Activated naive CD4-positive, alpha-beta T cell treated with anti-CD3 and anti-CD28 coated beads, Interleukin-2, amount 50 U/mL, for 24 hours (primary cell): ENCODE data around the gene KCND3.
"Not testable (repeated sequence)": the region's sequence is repeated elsewhere in the genome, so short reads cannot be mapped to it uniquely, and the experiment has no call there.

Experiments used
- H3K27ac Mint-ChIP-seq: one replicate; pipeline ENCODE4 v1.8.0; 2021; ENCODE audit warnings: mild to moderate bottlenecking, mixed read lengths
- H3K27me3 Mint-ChIP-seq: one replicate; pipeline ENCODE4 v1.8.0; 2021; ENCODE audit warnings: mixed read lengths
- H3K36me3 Mint-ChIP-seq: one replicate; pipeline ENCODE4 v1.8.0; 2021; ENCODE audit warnings: mixed read lengths
- H3K4me1 Mint-ChIP-seq: one replicate; pipeline ENCODE4 v1.8.0; 2021; ENCODE audit warnings: mixed read lengths
- H3K4me3 Mint-ChIP-seq: one replicate; pipeline ENCODE4 v1.8.0; 2021; ENCODE audit warnings: mild to moderate bottlenecking, mixed read lengths
- H3K9me3 Mint-ChIP-seq: one replicate; pipeline ENCODE4 v1.8.0; 2021; ENCODE audit warnings: mixed read lengths

Gene KCND3

DNA sequence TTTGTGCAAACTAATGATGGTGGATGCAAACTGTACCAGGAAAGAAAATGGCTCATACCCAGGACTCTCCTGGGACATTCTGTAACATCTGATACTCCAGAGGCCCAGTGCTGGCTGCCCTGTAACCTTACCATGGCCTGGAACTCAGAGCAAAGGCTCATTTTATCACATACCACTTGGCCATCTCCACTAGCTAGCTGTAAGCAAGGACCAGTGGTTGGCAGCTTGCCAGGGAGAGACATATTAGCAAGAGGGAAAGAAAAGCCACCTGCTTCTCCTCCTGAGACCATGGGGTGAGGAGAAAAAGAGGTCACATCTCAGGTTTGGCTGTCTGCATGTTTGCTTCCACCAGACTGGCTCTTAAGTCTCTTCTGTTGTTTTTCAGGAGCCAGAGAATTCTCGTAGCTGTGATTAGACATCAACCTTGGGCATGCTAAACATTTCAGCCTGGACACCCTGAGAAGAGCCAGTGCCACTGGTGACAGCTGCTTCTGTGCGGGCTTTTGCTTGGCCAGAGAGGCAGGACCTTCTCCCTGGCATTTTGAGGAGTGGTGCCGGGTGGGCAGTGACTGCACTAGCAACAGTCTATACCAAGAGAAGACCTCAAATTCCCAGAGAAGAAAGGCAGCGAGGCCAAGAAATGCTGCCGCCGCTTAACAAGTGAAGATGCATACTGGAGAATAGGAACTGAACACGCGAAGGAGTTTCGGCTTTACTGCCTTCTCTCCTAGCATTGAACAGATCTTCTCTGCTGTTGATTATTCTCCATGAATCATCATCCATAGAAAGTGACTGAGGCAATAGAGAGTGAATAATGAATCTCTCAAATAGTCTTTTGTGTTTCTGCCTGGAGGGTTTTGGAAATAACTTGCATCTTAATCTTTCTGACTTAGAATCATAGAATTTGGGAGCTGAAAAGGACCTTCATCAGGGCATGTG, 243.5 kb downstream of the KCND3 start:
- Mint-ChIP-seq H3K9me3 (no peaks in the 10 kb centered on the region), H3K4me1 (peaks cover 2% of the 10 kb centered on the region), H3K27me3 (peaks cover 3% of the 10 kb centered on the region), H3K27ac (no peak overlapping the region), H3K4me3 (no peak overlapping the region), H3K36me3 (no peaks in the 10 kb centered on the region)

DNA sequence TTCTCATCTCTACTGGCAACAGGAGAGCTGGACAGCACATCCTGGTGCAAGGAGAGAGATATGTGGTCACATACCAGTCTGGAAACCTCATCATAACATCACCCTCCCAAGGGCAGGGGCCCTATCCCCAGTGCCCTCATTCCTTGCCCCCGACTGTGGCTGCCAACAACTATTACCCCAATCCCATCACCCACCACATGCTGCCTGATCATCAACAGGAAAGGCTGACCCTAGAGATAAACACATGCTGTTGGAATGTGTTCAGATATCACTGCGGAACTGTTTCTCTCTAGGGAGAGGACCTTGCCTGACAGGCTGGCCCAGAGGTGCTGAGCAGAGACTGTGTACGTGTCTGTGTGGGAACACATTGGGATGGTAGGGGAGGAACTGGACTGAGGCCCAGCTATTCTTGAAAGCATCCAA, 245.8 kb downstream of the KCND3 start:
- Mint-ChIP-seq H3K36me3 (no peaks in the 10 kb centered on the region), H3K4me3 (no peak overlapping the region), H3K27ac (no peak overlapping the region), H3K27me3 (peaks cover 11% of the 10 kb centered on the region), H3K4me1 (peaks cover 14% of the 10 kb centered on the region), H3K9me3 (no peaks in the 10 kb centered on the region)

DNA sequence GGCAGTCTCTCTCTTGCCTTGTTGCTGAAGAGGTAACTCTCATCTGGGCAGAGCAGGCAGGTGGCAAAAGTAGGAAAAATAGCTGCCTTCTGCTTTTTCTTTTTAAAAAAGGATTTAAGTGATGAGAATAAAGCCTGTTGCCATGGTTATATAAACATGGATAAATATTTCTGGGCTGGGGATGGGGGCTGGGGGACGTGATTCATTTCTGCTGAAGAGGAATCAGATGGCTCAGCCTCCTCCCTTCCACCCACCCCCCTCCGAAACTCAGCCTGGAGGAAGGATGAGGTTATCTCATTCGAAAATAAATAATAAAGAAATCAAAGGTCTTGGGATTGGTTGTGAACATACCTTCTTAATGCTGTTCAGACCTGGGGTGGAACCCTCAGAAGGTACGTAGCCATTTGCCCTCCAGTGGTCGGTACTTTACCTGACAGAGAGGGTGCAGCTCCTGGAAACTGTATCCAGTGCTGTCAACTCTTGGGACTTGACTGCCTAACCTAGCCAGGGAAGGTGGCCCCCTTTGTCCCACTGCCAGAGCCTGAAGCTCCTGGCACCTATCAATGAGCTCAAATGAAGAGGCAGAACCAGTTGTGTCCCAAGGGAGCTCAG, 246.4 kb downstream of the KCND3 start:
- Mint-ChIP-seq H3K9me3 (no peaks in the 10 kb centered on the region), H3K27me3 (peaks cover 13% of the 10 kb centered on the region), H3K27ac (no peak overlapping the region), H3K4me3 (no peak overlapping the region), H3K4me1 (peaks cover 17% of the 10 kb centered on the region), H3K36me3 (no peaks in the 10 kb centered on the region)

DNA sequence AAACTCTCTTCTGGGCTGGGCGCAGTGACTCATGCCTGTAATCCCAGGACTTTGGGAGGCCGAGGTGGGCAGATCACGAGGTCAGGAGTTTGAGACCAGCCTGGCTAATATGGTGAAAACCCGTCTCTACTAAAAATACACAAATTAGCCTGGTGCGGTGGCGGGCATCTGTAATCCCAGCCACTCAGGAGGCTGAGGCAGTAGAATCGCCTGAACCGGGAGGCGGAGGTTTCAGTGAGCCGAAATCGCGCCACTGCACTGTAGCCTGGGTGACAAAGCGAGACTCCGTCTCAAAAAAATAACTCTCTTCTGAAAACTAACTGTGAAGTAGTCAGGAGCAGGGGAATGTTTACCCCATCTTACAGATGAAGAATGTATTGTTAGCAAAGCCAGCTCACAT, 247.2 kb downstream of the KCND3 start:
- not testable (repeated sequence) for H3K4me3 Mint-ChIP-seq, H3K27ac Mint-ChIP-seq, H3K9me3 Mint-ChIP-seq, H3K36me3 Mint-ChIP-seq
- Mint-ChIP-seq H3K27me3 (peaks cover 20% of the 10 kb centered on the region), H3K4me1 (peaks cover 24% of the 10 kb centered on the region)

DNA sequence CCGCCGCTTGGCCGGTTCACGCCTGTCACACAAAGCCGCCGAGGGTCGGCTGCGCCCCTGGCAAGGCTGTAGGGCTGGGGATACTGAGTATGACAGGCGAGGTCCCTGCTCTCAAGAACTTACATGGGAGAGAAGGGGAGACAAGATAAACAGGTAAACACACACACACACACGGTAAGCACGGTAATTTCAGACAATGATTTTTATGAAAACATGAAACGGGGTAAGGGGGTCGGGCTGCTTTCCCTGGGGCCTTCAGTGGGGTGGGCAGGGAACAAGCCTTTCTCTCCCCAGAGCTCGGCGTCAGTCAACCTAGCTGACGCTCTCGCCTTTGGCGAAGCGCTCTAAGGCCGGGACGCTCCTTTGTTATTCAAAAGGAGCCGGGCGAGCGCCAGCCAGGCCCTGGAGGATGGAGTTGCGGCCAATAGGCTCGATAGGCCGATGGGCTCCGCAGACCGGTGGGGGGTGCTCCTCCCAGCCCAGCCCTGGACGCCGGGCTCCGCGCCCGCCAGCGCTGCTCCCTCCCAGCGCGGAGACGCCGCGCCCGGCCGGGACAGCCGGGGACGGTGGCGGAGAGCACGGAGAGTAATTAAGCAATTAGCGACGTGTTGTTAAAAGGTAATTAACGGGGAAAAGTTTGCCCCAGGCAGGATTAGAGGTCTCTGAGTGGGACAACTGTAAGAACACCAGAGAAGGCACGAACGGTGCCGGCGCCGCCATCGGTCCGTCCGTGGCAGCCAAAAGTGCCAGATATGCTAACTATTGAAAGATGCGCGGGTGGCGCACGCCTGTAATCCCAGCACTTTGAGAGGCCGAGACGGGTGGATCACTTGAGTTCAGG, 249.3 kb downstream of the KCND3 start:
- H3K36me3 Mint-ChIP-seq: no peaks in the 10 kb centered on the region
- peak overlapping the region; percentile 91 for H3K4me3 Mint-ChIP-seq
- H3K4me1 Mint-ChIP-seq: peaks cover 24% of the 10 kb centered on the region
- no peaks in the 10 kb centered on the region for H3K9me3 Mint-ChIP-seq
- peak overlapping the region; percentile 21 for H3K27ac Mint-ChIP-seq
- peaks cover 20% of the 10 kb centered on the region for H3K27me3 Mint-ChIP-seq

DNA sequence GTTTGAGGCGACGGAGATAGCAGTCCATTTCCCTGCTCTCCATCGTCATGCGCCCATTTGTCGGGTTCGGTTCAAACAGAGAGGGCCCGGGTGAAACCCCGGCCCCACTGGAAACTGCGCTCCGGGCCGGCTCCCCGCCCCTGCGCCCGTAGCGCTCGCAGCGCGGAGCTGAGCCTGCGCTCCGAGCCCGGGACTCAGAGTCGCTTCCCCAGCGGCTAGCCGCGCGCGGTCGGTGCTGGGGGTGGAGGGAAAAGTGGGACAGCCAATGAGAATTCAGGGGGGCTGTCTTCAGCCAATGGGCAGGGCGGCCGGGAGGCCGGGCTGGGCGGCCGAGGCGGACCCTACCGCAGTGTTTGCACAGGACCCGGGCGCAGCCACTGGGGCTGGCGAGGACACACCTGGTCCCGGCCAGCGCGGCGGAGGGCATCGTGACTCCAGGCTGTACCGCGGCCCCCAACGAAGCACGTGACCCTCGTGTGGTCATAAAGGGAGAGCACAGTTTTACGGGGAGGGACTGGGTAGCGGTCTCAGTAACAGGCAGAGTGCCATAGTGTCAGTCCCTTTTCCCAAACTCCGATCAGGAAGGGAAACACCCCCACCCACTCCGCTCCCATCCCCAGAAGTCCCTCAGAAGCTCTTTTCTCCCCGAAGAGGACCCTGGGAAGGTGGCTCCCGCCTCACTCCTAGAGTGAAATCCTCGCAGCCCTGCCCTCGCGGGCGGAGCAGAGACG, 250.1 kb downstream of the KCND3 start, which contains the start of gene INKA2:
Gene INKA2 (minus strand): TSS at position 202 of the 731 bp plus-strand sequence. CDS start 153 bp downstream, at position 49.
- Mint-ChIP-seq H3K4me1 (peaks cover 24% of the 10 kb centered on the region), H3K27me3 (peaks cover 20% of the 10 kb centered on the region), H3K27ac (peak within 1 kb of the TSS; percentile 21), H3K36me3 (no peaks in the 10 kb centered on the region), H3K4me3 (peak within 1 kb of the TSS; percentile 91), H3K9me3 (no peaks in the 10 kb centered on the region)

DNA sequence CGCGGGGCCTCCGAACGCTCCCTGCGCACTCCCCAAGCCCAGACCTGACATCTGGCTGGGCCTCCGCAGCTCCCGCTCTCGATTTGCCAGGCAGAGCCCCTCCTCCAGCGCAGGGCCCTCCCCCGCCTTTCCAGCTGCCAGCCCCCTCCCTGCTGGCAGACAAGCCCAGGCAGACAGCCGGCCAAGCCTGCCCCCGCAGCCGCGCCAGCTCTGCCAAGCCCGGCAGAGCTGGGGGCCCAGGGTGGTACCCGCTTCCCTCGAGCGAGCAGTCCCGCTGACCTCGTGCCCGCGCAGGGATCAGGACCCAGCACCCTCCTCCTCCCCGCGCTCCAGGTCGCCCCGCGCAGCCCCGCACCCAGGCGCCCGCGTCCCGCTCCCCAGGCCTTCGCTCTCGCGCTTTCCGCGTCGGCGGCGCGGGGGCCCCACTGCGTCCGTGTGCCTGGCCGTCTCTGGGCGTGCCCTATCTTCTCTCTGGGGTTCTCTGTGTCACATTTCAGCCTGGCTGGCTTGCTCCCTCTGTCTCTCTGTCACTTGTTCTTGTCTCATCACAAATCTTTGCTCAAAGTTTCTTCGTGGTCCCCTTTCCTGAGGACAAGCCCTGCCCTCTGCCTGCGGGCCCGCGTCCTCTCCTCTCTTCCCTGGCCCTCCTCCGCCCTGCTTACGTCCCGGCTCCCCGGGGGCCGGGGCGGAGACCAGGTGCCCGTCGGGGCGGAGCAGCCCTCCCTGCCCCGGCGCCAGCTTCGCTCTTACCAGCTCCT, 250.9 kb downstream of the KCND3 start:
- H3K36me3 Mint-ChIP-seq: no peaks in the 10 kb centered on the region
- peaks cover 20% of the 10 kb centered on the region for H3K27me3 Mint-ChIP-seq
- peak overlapping the region; percentile 91 for H3K4me3 Mint-ChIP-seq
- H3K27ac Mint-ChIP-seq: no peak overlapping the region
- peaks cover 24% of the 10 kb centered on the region for H3K4me1 Mint-ChIP-seq
- no peaks in the 10 kb centered on the region for H3K9me3 Mint-ChIP-seq

DNA sequence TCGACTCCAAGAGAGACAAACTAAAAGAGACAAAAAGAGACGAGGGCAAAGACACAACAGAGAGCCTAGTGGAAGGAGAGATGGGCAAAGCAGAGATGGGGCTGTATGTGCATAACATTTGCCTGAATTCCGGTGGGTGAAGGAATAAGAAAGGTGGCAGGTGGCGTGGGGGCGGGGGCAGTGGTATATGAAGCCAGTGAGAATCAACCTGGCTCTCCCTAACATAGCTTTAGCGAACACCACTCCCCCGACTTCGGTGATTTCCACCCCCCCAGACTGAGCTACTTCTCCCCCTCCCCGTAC, 251.4 kb downstream of the KCND3 start:
- peaks cover 24% of the 10 kb centered on the region for H3K4me1 Mint-ChIP-seq
- H3K27ac Mint-ChIP-seq: peak overlapping the region; percentile 63
- H3K36me3 Mint-ChIP-seq: no peaks in the 10 kb centered on the region
- H3K4me3 Mint-ChIP-seq: peak overlapping the region; percentile 89
- H3K9me3 Mint-ChIP-seq: no peaks in the 10 kb centered on the region
- H3K27me3 Mint-ChIP-seq: peaks cover 20% of the 10 kb centered on the region

DNA sequence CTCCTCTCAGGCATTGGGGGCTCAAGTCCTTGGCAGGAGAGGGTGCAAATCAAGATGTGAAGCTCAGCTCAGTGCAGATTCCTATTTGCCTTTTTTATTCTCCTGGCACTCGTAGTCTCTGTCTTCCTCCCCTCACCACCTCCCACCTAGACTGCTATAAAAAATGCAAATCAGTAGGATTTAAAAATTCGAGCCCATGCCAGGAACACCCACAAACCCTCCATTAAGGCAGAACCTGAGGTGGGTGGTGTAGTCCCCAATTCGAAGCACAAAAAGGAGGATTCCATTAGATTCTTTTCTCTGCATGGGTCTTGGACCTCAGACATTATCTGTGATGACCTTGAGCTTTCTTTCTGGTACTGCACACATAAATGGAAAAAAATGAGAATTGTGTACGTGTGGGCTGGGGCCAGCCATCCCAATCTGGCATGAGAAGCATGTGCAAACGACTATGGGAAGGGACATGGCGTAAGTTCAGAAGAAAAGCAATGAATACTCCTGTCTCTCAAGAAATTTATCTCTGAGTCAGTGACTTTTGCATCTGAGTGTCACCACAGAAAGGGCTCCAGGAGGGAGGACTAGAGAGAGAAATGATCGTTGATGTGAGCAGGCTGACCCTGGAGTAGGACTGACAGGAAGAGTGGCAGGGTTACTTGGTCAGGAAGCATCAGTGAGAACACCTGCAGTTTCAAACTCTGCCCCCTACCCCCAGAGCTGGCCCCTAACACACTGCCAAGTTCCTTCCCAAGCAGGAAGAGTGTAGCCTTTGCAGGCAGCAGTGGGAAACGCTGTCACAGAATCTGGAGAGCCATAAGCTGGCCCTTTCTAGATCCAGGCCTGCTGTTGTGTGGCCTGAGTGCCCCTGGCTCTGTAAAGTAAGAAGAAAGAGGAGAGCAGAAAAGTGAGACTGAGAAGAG, 252.0 kb downstream of the KCND3 start:
- H3K27ac Mint-ChIP-seq: peak overlapping the region; percentile 63
- no peaks in the 10 kb centered on the region for H3K9me3 Mint-ChIP-seq
- peak overlapping the region; percentile 89 for H3K4me3 Mint-ChIP-seq
- H3K4me1 Mint-ChIP-seq: peaks cover 24% of the 10 kb centered on the region
- no peaks in the 10 kb centered on the region for H3K36me3 Mint-ChIP-seq
- peaks cover 20% of the 10 kb centered on the region for H3K27me3 Mint-ChIP-seq

DNA sequence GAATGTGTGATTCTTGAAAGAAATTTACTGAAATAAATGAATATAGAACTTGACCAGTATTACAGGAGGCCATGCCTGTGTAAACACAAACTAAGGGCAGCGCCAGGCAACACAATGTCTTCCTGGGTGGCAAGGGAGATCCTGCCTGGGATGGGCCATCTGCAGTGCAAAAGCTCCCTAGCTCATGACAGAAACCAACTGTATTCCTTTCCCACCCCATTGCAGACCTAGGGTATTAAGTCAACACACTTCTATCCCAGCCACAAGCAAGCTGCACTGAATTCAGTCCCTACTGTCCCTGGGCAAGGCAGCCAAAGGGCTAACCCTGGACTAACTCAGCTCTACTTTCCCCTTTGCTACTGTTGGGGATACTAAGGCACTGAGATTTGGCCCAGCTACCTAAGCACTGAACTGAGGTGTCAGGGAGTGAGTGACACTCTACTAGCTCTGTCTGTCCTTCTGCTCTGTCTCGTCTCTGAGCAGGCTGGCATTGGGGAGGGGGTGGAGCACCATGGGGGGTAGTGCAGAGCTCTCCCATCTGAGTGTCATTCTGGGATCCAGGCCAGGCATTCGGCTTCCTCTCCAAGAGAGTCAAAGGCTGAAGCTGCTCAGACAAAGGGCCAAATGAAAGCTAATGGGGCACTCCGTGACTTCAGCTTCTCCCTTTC, 252.8 kb downstream of the KCND3 start:
- Mint-ChIP-seq H3K4me3 (no peak overlapping the region), H3K36me3 (no peaks in the 10 kb centered on the region), H3K27me3 (peaks cover 18% of the 10 kb centered on the region), H3K9me3 (no peaks in the 10 kb centered on the region), H3K4me1 (peaks cover 24% of the 10 kb centered on the region), H3K27ac (no peak overlapping the region)

DNA sequence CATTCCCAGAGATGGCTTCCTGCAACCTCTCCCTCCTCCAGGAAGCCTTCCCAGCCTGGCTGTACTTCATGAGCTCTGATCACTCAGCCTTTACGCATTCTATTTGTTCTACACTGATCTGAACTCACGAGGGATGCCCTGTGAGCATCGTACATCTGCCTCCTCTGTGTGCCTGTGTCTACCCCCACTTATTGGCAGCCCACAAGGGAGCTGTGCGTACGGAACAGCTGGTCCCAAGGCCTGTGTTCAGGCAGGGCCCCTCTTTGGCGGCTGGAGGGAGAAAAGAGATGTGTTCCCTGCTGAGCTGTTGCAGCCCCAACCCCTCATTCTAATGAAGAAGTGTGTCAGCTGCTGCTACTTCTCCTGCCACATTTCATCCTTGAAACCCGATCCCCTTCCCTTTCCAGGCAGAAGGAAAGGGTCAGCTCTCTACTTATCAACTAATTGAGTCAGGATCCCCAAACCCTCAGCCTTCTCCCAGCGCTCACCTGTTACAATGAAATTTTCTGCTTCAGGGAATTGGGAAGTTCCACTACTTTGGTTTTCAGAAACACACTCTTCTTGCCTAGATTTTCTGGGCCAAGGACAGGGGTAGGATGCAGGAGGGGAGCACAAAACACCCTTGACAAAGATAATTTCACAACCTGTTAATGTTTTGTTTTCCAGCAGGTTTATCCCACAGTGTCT, 253.5 kb downstream of the KCND3 start:
- Mint-ChIP-seq H3K9me3 (no peaks in the 10 kb centered on the region), H3K27me3 (peaks cover 17% of the 10 kb centered on the region), H3K4me1 (peaks cover 23% of the 10 kb centered on the region), H3K36me3 (no peaks in the 10 kb centered on the region), H3K4me3 (no peak overlapping the region), H3K27ac (no peak overlapping the region)

DNA sequence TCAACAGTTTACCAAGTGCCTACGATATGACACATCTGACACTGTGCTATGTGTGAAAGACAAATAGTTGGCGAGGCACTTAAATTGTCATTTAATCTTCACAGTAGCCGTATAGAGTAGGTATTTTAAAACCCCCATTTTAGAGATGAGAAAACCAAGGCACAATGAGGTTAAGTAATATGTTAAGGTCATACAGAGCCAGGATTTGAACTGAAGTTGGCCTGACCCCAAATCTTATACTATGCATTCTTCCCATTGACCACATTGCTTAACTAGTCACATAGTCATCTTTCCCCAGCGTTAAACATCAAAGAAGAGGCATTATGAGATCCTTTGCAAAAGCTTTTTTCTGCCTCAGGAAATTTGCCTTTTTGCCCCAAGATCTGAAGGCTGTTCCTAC, 254.1 kb downstream of the KCND3 start:
- Mint-ChIP-seq H3K4me3 (no peak overlapping the region), H3K9me3 (no peaks in the 10 kb centered on the region), H3K27ac (no peak overlapping the region), H3K36me3 (no peaks in the 10 kb centered on the region), H3K4me1 (peaks cover 18% of the 10 kb centered on the region), H3K27me3 (peaks cover 13% of the 10 kb centered on the region)

DNA sequence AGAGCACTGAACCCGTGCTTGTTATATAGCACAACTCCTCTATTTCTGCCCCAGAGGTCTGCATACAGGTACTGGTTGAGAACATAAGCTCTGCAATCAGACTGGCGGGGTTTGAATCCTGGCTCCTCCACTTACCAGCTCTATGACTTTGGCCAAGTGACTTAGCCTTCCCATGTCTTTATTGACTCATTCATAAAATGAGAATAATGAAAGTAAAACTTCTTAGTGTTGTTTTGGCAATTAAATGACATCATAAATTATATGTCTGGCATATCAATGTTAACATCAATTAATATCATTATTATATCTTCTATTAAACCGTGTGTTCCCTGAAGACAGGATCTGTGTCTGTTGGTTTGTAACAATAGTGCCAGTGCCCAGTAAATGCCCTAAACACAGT, 254.6 kb downstream of the KCND3 start:
- H3K4me3 Mint-ChIP-seq: no peak overlapping the region
- peaks cover 15% of the 10 kb centered on the region for H3K4me1 Mint-ChIP-seq
- H3K36me3 Mint-ChIP-seq: no peaks in the 10 kb centered on the region
- H3K9me3 Mint-ChIP-seq: no peaks in the 10 kb centered on the region
- no peak overlapping the region for H3K27ac Mint-ChIP-seq
- H3K27me3 Mint-ChIP-seq: peaks cover 12% of the 10 kb centered on the region
